Muscle layer of duodenum (tissue), 2 donors: ENCODE data around the gene PNMT.
A peak's percentile ranks its signal among the peaks of the same experiment; 100 is the strongest.

Source experiments
- H3K27ac ChIP-seq: one replicate; pipeline ENCODE4 v1.7.0; 2013; ENCODE audit warnings: mild to moderate bottlenecking, low read length
- H3K27me3 ChIP-seq: one replicate; pipeline ENCODE4 v1.7.0; 2013; ENCODE audit warnings: low read depth, mild to moderate bottlenecking, control low read depth, low read length
- H3K36me3 ChIP-seq, 2 donors: one replicate each; pipeline ENCODE4 v1.7.0; 2013; ENCODE audit warnings: low read length in 2 of 2, control low read depth in 1 of 2, mild to moderate bottlenecking in 1 of 2; ENCODE audit not compliant: insufficient read depth in 2 of 2, control insufficient read depth in 1 of 2
- H3K4me1 ChIP-seq, 2 donors: one replicate each; pipeline ENCODE4 v1.7.0; 2013; ENCODE audit warnings: low read length in 2 of 2, mild to moderate bottlenecking in 2 of 2, control low read depth in 1 of 2, moderate library complexity in 1 of 2; ENCODE audit not compliant: insufficient read depth in 2 of 2, control insufficient read depth in 1 of 2
- H3K4me3 ChIP-seq, 2 donors: one replicate each; pipeline ENCODE4 v1.7.0; 2013; ENCODE audit warnings: low read length in 2 of 2, low read depth in 1 of 2, mild to moderate bottlenecking in 1 of 2
- H3K9me3 ChIP-seq, 2 donors: one replicate each; pipeline ENCODE4 v1.7.0; 2013; ENCODE audit warnings: low read length in 2 of 2, control low read depth in 1 of 2, mild to moderate bottlenecking in 1 of 2; ENCODE audit not compliant: control insufficient read depth in 1 of 2
- donor health status: healthy.

Gene PNMT

GRCh38 chr17:39675390-39676082 lies 7.3 kb downstream of the PNMT start:
- H3K4me1 ChIP-seq = peaks cover 11 to 14% of the 10 kb centered on the region in 2 donors
- H3K27ac ChIP-seq = peak overlapping the region; percentile 31
- H3K9me3 ChIP-seq = no peaks in the 10 kb centered on the region
- H3K36me3 ChIP-seq = peaks cover 0 to 10% of the 10 kb centered on the region in 2 donors
- H3K27me3 ChIP-seq = peaks cover 11% of the 10 kb centered on the region
- no peak overlapping the region for H3K4me3 ChIP-seq

GRCh38 chr17:39676198-39676819 lies 8.1 kb downstream of the PNMT start:
- H3K27me3 ChIP-seq = peaks cover 3% of the 10 kb centered on the region
- peaks cover 11 to 14% of the 10 kb centered on the region in 2 donors for H3K4me1 ChIP-seq
- peak overlapping the region; percentile 31 for H3K27ac ChIP-seq
- H3K36me3 ChIP-seq = peaks cover 0 to 18% of the 10 kb centered on the region in 2 donors
- no peaks in the 10 kb centered on the region for H3K9me3 ChIP-seq
- H3K4me3 ChIP-seq = no peak overlapping the region

- Histone ChIP-seq H3K4me3 (no peak overlapping the region), H3K36me3 (peaks cover 0 to 18% of the 10 kb centered on the region in 2 donors), H3K9me3 (no peaks in the 10 kb centered on the region), H3K27me3 (no peaks in the 10 kb centered on the region), H3K27ac (no peak overlapping the region), H3K4me1 (peaks cover 11 to 14% of the 10 kb centered on the region in 2 donors)
Observed at GRCh38 chr17:39677072-39677471, 8.8 kb downstream of the PNMT start.

- Histone ChIP-seq H3K4me1 (peaks cover 11 to 14% of the 10 kb centered on the region in 2 donors), H3K27ac (peak overlapping the region; percentile 24), H3K27me3 (no peaks in the 10 kb centered on the region), H3K9me3 (no peaks in the 10 kb centered on the region), H3K36me3 (peaks cover 0 to 18% of the 10 kb centered on the region in 2 donors), H3K4me3 (no peak overlapping the region)
Observed at GRCh38 chr17:39677542-39678339, 9.5 kb downstream of the PNMT start.

- H3K9me3 ChIP-seq = no peaks in the 10 kb centered on the region
- H3K27me3 ChIP-seq = no peaks in the 10 kb centered on the region
- H3K4me3 ChIP-seq = no peak overlapping the region
- peaks cover 11 to 14% of the 10 kb centered on the region in 2 donors for H3K4me1 ChIP-seq
- H3K27ac ChIP-seq = peak overlapping the region; percentile 24
- peaks cover 0 to 24% of the 10 kb centered on the region in 2 donors for H3K36me3 ChIP-seq
Observed at GRCh38 chr17:39678340-39679116, 10.3 kb downstream of the PNMT start.

- Histone ChIP-seq H3K9me3 (no peaks in the 10 kb centered on the region), H3K27ac (peak overlapping the region; percentile 69), H3K27me3 (no peaks in the 10 kb centered on the region), H3K36me3 (peaks cover 5 to 33% of the 10 kb centered on the region in 2 donors), H3K4me1 (peaks cover 11 to 14% of the 10 kb centered on the region in 2 donors), H3K4me3 (no peak overlapping the region)
Observed at GRCh38 chr17:39679521-39680192, 11.4 kb downstream of the PNMT start.

GRCh38 chr17:39683295-39683939 lies 15.2 kb downstream of the PNMT start:
- peaks cover 12 to 37% of the 10 kb centered on the region in 2 donors for H3K36me3 ChIP-seq
- H3K4me1 ChIP-seq = peaks cover 2 to 9% of the 10 kb centered on the region in 2 donors
- H3K27me3 ChIP-seq = no peaks in the 10 kb centered on the region
- no peak overlapping the region for H3K27ac ChIP-seq
- H3K4me3 ChIP-seq = no peak overlapping the region
- no peaks in the 10 kb centered on the region for H3K9me3 ChIP-seq

GRCh38 chr17:39684369-39685192 lies 16.3 kb downstream of the PNMT start:
- Histone ChIP-seq H3K4me1 (peaks cover 8 to 9% of the 10 kb centered on the region in 2 donors), H3K36me3 (peaks cover 12 to 32% of the 10 kb centered on the region in 2 donors), H3K27me3 (no peaks in the 10 kb centered on the region), H3K4me3 (no peak overlapping the region), H3K27ac (no peak overlapping the region), H3K9me3 (no peaks in the 10 kb centered on the region)

GRCh38 chr17:39687101-39687545 lies 18.9 kb downstream of the PNMT start:
- H3K4me1 ChIP-seq = peaks cover 8% of the 10 kb centered on the region in 2 donors
- H3K9me3 ChIP-seq = no peaks in the 10 kb centered on the region
- H3K36me3 ChIP-seq = peaks cover 12 to 19% of the 10 kb centered on the region in 2 donors
- no peaks in the 10 kb centered on the region for H3K27me3 ChIP-seq
- H3K4me3 ChIP-seq = peak overlapping the region; percentile 84 to 97
- H3K27ac ChIP-seq = peak overlapping the region; percentile 91
